Left lobe of liver (tissue), 2 donors: ENCODE data around the gene SLC9A9. TPM values are rescaled to one million over a fixed set of nuclear protein-coding genes. Genes with fewer than 3 reads are reported as not detected.
"Not testable (repeated sequence)": the region's sequence is repeated elsewhere in the genome, so short reads cannot be mapped to it uniquely, and the experiment has no call there.

Experiments
- ATAC-seq: fragments of 200-7000 bp; cut with Tn5 transposase; one replicate; pipeline ENCODE4 v1.9.1; 2020; ENCODE audit warnings: mild to moderate bottlenecking, moderate library complexity
- DNase-seq: peaks from one replicate; pipeline ENCODE4 v3.0.0-alpha.2; 2020; ENCODE audit warnings: low spot score
- total RNA-seq: library from RNA; stranded (reverse); gene quantifications from one replicate; pipeline ENCODE4 v1.2.1, GENCODE V29; 2021
- donor health status: DM: no; HTN: no; CAD: no; lungs with moderate emphysema.
- donor health status: DM: no; HTN: yes; CAD: no.

Gene SLC9A9
- total RNA-seq, 1 donor from 2014 or later = 2.5 TPM

DNA sequence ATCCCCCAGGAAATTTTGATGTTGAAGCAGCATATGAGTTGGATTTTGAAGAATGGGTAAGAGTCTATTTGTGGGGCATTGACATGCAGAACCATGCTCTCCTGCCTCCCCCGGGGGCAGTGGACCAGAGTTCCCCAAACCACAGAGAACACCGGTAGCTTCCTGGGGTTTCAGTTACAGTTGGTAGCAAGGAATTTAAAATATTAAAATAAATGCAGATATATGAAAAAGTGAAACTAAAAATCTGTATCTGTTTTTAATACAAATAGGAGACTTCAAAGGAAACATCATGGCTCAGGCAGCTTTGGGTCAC lies 37.4 kb downstream of the SLC9A9 start:
- ATAC-seq = no peak

GRCh38 chr3:143810166-143810952 lies 37.9 kb downstream of the SLC9A9 start:
- DNase-seq = no peak
- ATAC-seq = no peak

More for the DNA sequence above, 37.4 kb downstream of the SLC9A9 start:
- DNase-seq = no peak

DNA sequence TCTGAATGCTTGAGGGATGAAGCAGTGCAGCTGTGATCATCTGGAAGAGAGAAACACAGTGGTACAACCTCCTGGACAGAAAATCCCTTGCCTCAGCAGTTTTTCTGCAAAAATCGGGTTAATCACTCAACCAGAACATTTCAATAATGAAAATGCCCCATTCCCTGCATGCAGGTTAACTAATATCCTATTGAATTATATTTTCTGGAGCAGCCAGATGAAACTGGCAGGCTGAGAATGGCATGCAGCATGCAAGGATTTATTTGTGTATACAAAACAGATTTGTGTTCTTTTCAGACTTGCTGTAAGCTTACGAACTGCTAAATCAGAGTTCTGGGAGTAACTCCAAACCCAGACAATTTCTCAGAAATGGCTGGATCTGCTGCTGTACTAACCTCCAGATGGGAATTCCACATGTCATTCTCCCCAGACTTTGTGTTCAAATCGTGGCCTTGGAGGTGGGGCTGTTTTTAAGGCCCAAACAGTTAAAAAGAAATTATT lies 39.1 kb downstream of the SLC9A9 start:
- DNase-seq (no peak), ATAC-seq (no peak)

DNA sequence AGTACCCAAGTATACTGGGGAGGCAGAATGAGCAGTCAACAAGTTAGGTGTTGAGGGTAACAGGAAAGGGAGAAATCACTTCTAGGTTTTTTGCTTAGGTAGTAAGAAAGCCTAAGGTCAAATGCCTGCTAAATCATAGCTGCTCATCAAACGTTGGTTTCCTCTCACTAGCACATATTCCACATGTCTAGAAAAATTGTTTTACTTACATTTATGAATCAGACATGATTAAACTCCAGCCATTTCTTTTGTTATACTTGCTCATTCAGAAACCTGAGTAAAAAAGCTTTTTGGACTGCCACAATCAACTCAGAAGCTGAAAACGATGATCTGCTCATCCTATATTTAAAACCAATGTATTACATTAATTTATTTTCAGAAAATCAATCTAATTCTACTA lies 40.2 kb downstream of the SLC9A9 start:
- no peak for DNase-seq
- ATAC-seq = no peak

GRCh38 chr3:143806038-143806437 lies 42.2 kb downstream of the SLC9A9 start:
- DNase-seq (no peak), ATAC-seq (no peak)

GRCh38 chr3:143805476-143805875 lies 42.8 kb downstream of the SLC9A9 start:
- not testable (repeated sequence) for ATAC-seq, DNase-seq

DNA sequence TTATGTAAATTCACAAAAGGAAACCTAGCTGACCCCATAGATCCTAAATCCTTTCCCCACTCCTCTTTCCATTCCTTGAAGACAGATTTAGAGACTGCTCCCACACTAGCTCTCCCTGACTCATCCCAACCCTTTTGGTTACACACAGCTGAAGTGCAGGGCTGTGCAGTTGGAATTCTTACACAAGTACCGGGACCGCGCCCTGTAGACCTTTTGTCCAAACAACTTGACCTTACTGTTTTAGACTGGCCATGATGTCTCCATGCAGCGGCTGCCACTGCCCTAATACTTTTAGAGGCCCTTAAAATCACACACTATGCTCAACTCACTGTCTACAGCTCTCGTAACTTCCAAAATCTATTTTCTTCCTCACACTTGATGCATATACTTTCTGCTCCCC lies 47.2 kb downstream of the SLC9A9 start:
- not testable (repeated sequence) for ATAC-seq, DNase-seq

DNA sequence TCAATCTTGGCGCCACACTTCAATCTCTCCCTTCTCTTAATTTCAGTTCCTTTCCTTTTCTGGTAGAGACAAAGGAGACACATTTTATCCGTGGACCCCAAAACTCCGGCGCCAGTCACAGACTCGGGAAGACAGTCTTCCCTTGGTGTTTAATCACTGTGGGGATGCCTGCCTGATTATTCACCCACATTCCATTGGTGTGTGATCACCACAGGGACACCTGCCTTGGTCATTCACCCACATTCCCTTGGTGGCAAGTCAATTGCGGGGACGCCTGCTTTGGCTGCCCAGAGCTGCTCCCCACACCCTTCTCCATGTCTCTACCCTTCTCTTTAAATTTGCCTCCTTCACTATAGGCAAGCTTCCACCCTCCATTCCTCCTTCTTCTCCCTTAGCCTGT lies 50.1 kb downstream of the SLC9A9 start:
- not testable (repeated sequence) for DNase-seq, ATAC-seq

DNA sequence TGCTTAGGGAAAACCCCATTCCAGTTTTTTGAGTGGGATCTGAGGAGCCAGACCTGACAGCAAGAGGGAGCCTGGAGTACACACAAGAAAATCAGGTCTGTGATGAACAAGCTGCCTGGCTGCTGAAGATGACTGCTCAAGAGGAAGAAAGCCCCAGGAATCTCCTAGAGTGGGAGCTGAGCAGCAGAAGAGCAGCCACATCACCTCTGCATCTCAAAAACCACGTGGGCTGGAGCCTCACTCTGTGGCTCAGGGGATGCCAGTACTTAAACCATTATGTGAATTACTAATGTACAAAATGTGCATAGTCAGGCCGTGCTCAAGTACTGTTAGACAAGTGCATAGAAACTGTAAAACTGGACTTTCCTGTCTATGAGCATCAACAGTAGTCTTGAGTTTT lies 52.4 kb downstream of the SLC9A9 start:
- ATAC-seq = no peak
- DNase-seq = no peak

DNA sequence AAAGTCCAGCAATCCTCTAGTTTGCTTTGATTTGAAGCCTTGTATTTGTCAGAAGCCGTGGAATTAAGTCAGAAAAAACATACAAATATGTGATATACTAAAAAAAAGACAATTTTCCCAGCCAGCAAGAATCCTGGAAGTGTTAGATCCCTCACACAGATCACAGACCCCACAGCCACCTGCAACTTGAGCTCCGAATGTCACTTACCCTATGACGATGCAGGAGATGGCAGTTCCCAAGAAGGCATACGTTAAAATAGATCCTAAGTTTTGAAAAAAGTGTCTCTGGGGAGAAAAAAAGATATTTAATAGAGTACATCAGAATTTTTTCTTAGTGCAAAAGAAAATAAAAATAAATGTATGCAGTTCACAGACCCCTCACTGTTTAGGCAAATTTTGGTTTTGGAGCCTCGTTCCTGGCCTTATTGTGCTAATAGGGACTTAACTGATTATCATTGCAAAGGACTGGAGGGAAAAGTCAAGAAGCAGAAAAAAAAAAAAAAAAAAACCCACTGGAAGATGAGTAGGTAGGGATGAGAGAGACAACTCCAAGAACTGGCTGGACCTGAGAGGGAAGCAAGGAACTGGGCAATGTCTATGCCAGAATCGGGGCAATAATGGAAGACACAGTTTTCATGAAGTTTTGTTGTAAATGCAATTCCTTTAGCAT lies 53.3 kb downstream of the SLC9A9 start:
- ATAC-seq (no peak), DNase-seq (no peak)

GRCh38 chr3:143793971-143794370 lies 54.3 kb downstream of the SLC9A9 start:
- DNase-seq (no peak), ATAC-seq (no peak)

DNA sequence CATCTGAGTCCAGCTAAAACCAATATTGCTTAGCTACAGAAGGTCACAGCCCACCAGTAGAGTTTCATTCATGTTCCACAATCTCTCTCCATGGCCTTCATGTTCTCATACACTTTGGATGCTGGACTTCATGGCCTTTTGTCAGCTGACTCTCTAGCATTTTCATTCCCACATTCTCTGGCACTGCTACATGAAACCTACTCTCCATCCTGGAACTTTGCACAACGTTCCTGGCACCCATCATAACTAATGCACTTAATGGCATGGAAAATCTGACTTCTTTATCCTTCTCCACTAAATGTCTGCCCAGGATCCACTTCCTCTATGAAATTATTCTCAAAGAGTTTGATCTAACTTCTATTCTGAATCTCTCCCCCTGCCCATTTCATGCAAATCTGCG lies 56.9 kb downstream of the SLC9A9 start:
- ATAC-seq = no peak
- DNase-seq = no peak

- DNase-seq = no peak
- peak; percentile 54 for ATAC-seq
These were observed 61.8 kb downstream of the SLC9A9 start for GRCh38 chr3:143786219-143787191.

DNA sequence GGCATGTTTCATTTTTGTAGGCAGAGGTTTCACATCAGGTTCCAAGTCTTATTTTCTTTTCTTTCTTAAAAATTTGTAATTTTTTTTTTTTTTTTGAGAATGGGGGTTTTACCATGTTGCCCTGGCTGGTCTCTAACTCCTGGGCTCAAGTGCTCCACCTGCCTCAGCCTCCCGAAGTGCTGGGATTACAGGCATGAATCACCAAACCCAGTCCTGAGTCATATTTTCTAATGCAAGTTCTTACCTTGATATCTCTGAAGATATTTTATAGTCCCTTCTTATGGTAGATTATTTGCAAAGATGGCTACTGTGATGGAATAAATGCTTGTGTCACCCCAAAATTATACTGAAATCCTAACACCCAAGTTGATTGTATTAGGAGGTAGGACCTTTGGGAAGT lies 63.8 kb downstream of the SLC9A9 start:
- DNase-seq = no peak
- ATAC-seq = no peak

DNA sequence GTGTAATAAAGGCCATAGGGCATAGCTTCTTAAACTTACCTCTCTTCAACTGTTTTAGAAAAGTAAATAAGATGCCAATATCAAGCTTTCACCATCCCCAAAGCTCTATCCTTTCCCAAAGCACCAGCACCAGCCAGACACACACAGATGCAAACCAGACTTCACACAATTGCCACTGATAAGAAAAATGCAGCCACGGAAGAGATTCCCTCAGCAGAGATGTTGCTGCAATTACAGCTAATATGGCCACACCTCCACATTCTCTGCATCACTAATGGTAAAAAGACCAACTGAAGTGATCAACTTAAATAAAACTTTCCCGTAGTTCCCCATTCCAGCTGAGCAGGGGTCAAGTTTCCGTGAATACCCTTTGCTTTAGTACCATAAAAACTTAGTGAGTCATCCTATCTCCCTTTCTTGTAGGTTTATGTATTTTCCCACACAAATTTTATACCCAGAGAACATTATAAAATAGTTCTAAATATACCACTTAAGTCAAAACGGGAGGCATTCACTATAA lies 64.4 kb downstream of the SLC9A9 start:
- DNase-seq (no peak), ATAC-seq (no peak)

DNA sequence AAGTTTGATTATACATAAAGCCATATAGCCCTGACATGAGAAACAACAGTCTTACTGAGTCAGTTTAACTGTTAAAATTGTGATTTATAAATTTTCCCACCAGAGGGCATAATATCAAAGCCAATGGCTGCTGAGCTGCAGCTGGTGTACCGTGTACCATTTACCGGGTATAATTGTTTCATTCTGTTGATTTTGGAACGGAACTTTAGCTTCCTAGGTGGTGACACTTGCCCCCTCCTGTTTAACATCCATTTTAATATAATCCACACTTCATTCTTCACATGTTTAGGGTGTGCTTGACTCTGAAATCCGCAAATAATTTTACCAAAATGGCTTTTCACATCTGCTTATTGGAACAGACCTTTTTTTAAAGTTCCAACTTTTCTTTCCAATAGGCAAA lies 72.8 kb downstream of the SLC9A9 start:
- ATAC-seq = peak; percentile 89
- DNase-seq = no peak

- no peak for ATAC-seq
- DNase-seq = no peak
These were observed 76.3 kb downstream of the SLC9A9 start for GRCh38 chr3:143771939-143772338.

- no peak for DNase-seq
- no peak for ATAC-seq
These were observed 77.0 kb downstream of the SLC9A9 start for GRCh38 chr3:143771258-143771657.

- no peak for DNase-seq
These were observed 77.9 kb downstream of the SLC9A9 start for GRCh38 chr3:143770391-143770790.

DNA sequence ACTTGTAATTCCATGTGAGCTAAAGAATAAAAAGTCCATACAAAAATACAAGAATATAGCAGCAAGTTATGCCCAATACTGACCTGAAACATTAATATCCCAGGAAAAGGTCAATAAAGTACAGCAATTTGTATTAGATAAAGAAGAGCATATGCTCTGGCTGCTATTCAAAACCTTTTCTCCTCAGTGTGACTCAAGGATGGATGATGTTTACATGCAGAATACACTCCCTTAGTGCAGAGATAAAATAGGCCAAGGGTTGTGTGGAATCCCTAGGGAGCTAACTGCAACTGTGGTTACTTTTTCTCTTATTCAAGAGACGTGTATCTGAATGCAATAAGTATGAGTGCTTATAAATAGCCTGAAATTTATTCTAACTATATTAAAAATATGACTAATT lies 78.7 kb downstream of the SLC9A9 start:
- ATAC-seq (no peak), DNase-seq (no peak)

More at GRCh38 chr3:143770391-143770790, 77.9 kb downstream of the SLC9A9 start:
- ATAC-seq = no peak

DNA sequence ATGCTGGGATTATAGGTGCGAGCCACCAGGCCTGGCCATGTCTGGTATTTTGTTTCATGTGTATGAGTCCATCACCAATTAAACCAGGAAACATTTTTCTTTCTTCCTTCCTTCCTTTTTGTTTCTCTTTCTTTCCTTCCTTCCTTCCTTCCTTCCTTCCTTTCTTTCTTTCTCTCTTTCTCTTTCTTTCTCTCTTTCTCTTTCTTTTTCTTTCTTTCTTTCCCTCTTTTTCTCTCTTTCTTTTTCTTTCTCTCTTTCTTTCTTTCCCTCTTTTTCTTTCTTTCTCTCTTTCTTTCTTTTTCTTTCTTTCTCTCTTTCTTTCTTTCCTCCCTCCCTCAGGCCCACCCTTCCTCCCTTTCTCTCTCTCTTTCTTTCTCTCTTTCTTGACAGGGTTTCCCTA lies 83.4 kb downstream of the SLC9A9 start:
- DNase-seq (no peak), ATAC-seq (no peak)
